BJ (cell line): ENCODE data around the gene BPHL. TPM values are rescaled to one million over a fixed set of nuclear protein-coding genes. Genes with fewer than 3 reads are reported as not detected.
"Not testable (repeated sequence)": the region's sequence is repeated elsewhere in the genome, so short reads cannot be mapped to it uniquely, and the experiment has no call there.

Experiments used
- CTCF ChIA-PET: fragments of 350-600 bp; formaldehyde crosslinking; extraction: SDS; loops from one replicate; lab custom pipeline; 2021; ENCODE audit warnings: antibody characterized with exemption, inconsistent platforms; lab: Yijun Ruan, JAX
- POLR2A ChIA-PET: fragments of 300-600 bp; sonication (Branson Sonifier 250); formaldehyde crosslinking; extraction: SDS; loops from one replicate; lab custom pipeline; 2021; ENCODE audit warnings: antibody characterized with exemption; lab: Charles Lee
- DNase-seq: peaks from one replicate; pipeline ENCODE4 v3.0.0-alpha.2; 2011; ENCODE audit warnings: low read depth
- H3K27me3 ChIP-seq: 2 replicates; pipeline ENCODE4 v1.6.0; 2011; ENCODE audit warnings: low read length; ENCODE audit not compliant: control insufficient read depth, insufficient read depth
- H3K36me3 ChIP-seq: 2 replicates; pipeline ENCODE4 v1.5.1; 2011; ENCODE audit warnings: low read length; ENCODE audit not compliant: control insufficient read depth, insufficient read depth
- H3K4me3 ChIP-seq: 2 replicates; pipeline ENCODE4 v1.5.1; 2011; ENCODE audit warnings: low read depth, mild to moderate bottlenecking, control low read depth, low read length
- CTCF ChIP-seq: IDR thresholded peaks from 2 replicates; pipeline ENCODE4 v1.5.1; 2011; ENCODE audit warnings: low read depth, mild to moderate bottlenecking, control low read depth, inconsistent platforms, low read length, moderate library complexity; ENCODE audit not compliant: insufficient read depth
- polyA plus RNA-seq: library from polyadenylated mRNA; depleted of rRNA; stranded (reverse); fragments of >200 nt; gene quantifications from 2 replicates; pipeline ENCODE4 v1.2.3, GENCODE V29; 2011

BPHL gene
- polyA plus RNA-seq, 1 experiment: 12.1 TPM

DNA sequence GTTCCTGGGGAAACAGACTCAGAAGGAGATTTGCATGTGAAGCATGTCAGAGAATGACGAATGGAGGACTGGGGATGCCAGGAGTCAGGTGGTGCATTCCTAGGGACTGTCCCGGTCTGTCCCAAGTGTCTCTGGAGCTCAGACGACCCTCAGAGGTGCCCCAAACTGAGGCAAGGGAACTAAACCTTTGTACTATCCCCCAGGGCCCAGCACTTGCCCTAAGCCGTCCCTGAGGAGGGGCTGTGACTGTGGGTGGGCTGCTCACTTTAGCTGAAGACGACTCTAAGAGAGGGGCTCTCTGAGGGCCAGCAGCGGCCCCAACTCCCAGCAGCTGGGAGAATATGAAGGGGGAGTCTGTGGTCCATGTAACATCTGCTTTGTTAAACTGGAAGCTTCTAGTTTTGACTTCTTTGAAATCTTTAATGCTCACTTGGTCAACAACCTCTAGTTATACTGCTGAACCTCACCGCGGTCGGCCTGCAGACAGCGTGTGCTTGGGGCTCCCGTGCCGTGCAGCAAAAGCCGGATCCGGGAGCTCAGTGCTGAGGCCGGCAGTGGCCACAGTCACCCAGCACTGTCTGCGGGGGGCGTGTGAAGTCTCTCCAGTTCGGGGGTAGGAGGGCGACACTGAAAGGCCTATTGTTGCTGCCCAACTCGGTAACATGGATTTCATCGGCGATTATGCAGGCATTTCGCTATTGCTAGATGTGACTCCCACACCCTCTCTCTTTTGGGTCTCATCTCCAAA is 74.8 kb downstream of the BPHL start:
- CTCF ChIA-PET: no interaction called here
- POLR2A ChIA-PET: no interaction called here
- no peaks in the 10 kb centered on the region for H3K27me3 ChIP-seq
- DNase-seq: no peak
- H3K4me3 ChIP-seq: no peak overlapping the region
- no peaks in the 10 kb centered on the region for H3K36me3 ChIP-seq
- no peak for TF ChIP-seq CTCF

GRCh38 chr6:3194535-3195419 is 76.3 kb downstream of the BPHL start:
- ChIA-PET CTCF (no interaction called here), POLR2A (no interaction called here)
- no peak for TF ChIP-seq CTCF
- DNase-seq: no peak
- Histone ChIP-seq H3K27me3 (no peaks in the 10 kb centered on the region), H3K36me3 (no peaks in the 10 kb centered on the region), H3K4me3 (no peak overlapping the region)

DNA sequence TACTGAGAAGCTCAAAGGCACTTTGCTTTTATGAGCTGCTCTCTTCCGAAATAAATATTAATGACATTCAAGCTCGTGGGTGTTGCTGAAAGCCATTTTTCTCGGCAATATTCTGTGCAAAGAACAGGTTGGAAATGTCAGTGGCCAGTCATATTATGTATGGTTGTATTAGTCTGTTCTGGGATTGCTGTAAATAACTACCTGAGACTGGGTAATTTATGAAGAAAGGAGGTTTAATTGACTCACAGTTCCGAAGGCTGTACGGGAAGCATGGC is 76.8 kb downstream of the BPHL start:
- TF ChIP-seq CTCF: no peak
- Histone ChIP-seq H3K4me3 (no peak overlapping the region), H3K27me3 (no peaks in the 10 kb centered on the region), H3K36me3 (no peaks in the 10 kb centered on the region)
- CTCF ChIA-PET: interaction anchor here (0.8 kb wide), 1 partner anchor 30 kb away, joined by 3 read pairs; no protein-coding TSS in a partner anchor
- no peak for DNase-seq
- POLR2A ChIA-PET: no interaction called here

DNA sequence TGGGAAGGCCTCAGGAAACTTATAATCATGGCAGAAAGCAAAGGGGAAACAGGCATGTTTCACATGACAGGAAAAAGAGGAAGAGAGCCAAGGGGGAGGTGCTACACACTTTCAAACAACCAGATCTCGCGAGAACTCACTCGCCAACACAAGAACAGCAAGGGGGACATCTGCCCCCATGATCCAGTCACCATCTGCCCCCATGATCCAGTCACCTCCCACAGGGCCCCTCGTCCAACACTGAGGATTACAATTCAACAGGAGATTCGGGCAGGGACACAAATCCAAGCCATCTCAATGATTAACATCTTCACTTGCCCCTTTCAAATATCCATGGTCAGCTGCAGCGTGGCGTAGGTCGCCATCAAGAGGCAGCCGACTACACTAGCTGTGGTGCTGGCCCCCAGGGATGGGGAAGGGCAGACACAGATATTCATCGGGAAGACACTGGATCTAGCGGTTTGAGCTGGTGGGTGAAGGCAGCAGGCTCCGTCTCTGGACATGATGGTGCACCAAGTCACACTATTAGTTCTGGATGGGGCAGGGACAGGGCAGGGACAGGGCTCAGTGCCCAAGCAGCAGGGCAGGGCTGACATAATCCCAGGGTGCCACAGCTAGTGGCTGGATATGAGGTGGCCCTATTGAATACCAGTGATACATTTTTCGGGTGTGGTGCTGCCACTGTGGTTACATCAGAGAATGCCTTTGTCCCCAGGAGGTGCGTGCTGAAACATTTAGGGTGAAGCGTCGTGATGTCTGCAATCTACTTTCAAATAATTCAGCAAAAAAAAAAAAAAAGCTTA is 77.4 kb downstream of the BPHL start:
- DNase-seq: no peak
- no peak for TF ChIP-seq CTCF
- Histone ChIP-seq H3K27me3 (no peaks in the 10 kb centered on the region), H3K4me3 (no peak overlapping the region), H3K36me3 (no peaks in the 10 kb centered on the region)
- ChIA-PET POLR2A (no interaction called here), CTCF (interaction anchor here (0.8 kb wide), 1 partner anchor 31 kb away, joined by 3 read pairs; no protein-coding TSS in a partner anchor)

GRCh38 chr6:3196770-3197169 is 78.3 kb downstream of the BPHL start:
- no peak for TF ChIP-seq CTCF
- DNase-seq: no peak
- H3K4me3 ChIP-seq: no peak overlapping the region
- H3K27me3 ChIP-seq: no peaks in the 10 kb centered on the region
- CTCF ChIA-PET: no interaction called here
- POLR2A ChIA-PET: no interaction called here
- no peaks in the 10 kb centered on the region for H3K36me3 ChIP-seq

GRCh38 chr6:3197734-3198133 is 79.2 kb downstream of the BPHL start:
- DNase-seq, H3K27me3 ChIP-seq, H3K4me3 ChIP-seq, H3K36me3 ChIP-seq, CTCF ChIA-PET, POLR2A ChIA-PET: not testable (repeated sequence)
